Transverse colon (tissue), 4 donors: ENCODE measurements around the gene NR2F6. TPM values are rescaled to one million over a fixed set of nuclear protein-coding genes. Genes with fewer than 3 reads are reported as not detected.

ENCODE experiments used
- DNase-seq: peaks from one replicate; pipeline ENCODE4 v3.0.0-alpha.2; 2019
- H3K27ac ChIP-seq, 4 donors: fragments of 200-600 bp; sonication (generic); 2 replicates each; pipeline ENCODE4 v1.5.1; 2016 to 2018; ENCODE audit warnings: inconsistent platforms in 4 of 4
- H3K27me3 ChIP-seq: fragments of 200-600 bp; sonication (generic); 2 replicates; pipeline ENCODE4 v1.5.1; 2017; ENCODE audit warnings: inconsistent platforms
- H3K36me3 ChIP-seq, 4 donors: fragments of 200-600 bp; sonication (generic); 2 replicates each; pipeline ENCODE4 v1.5.1; 2017 to 2019; ENCODE audit warnings: inconsistent platforms in 4 of 4
- H3K4me1 ChIP-seq, 4 donors: fragments of 200-600 bp; sonication (generic); 2 replicates each; pipeline ENCODE4 v1.5.1; 2017 to 2020; ENCODE audit warnings: inconsistent platforms in 4 of 4
- H3K4me3 ChIP-seq, 4 donors: fragments of 200-600 bp; sonication (generic); 1 replicate in 1 of 4; 2 replicates in 3 of 4; pipeline versions ENCODE4 v1.5.1 to v1.6.1; 2017 to 2019; ENCODE audit warnings: inconsistent platforms in 4 of 4
- H3K9me3 ChIP-seq, 2 donors: fragments of 200-600 bp; sonication (generic); 2 replicates each; pipeline ENCODE4 v1.5.1; 2017 to 2019; ENCODE audit warnings: inconsistent platforms in 2 of 2
- CTCF ChIP-seq, 5 experiments: fragments of 200-600 bp in 3 of 5; fragments of 450-650 bp in 2 of 5; sonication (generic) in 3 of 5; IDR thresholded peaks; 1 replicate in 2 of 5; 2 replicates in 3 of 5; pipeline ENCODE4 v1.5.1; 2016 to 2017; ENCODE audit warnings: antibody characterized with exemption in 5 of 5, inconsistent platforms in 3 of 5, mild to moderate bottlenecking in 2 of 5, moderate library complexity in 1 of 5
- EP300 ChIP-seq: sonication (generic); formaldehyde crosslinking; IDR thresholded peaks from one replicate; pipeline ENCODE4 v1.6.1; 2017; ENCODE audit warnings: antibody characterized with exemption, low read depth
- POLR2A ChIP-seq: fragments of 450-650 bp; IDR thresholded peaks from one replicate; pipeline ENCODE4 v1.6.1; 2016; ENCODE audit warnings: antibody characterized with exemption, mild to moderate bottlenecking, moderate library complexity
- POLR2AphosphoS5 ChIP-seq, 3 donors: sonication (generic); formaldehyde crosslinking; IDR thresholded peaks; one replicate each; pipeline ENCODE4 v1.6.1; 2016; ENCODE audit warnings: antibody characterized with exemption in 3 of 3
- WGBS, 2 donors: methylation state at CpG; one replicate each; pipeline ENCODE4 v1.1.5; 2018; ENCODE audit warnings: low coverage in 1 of 2; 5-methylcytosine and 5-hydroxymethylcytosine counted together
- in situ Hi-C, 4 donors: fragments of 200-750 bp; cut with MboI; loops; one replicate each; pipeline versions ENCODE4 v1.15.0 to v1.15.1; 2017; ENCODE audit warnings: low sequenced_read_pairs in 3 of 4, low pct_ligation_motif_present in 1 of 4, low pct_unique_long_range_greater_than_20kb in 1 of 4
- intact Hi-C: fragments of 100-400 bp; cut with DNase I; formaldehyde crosslinking; loops from one replicate; pipeline ENCODE4 v1.15.1; 2023; ENCODE audit warnings: low total_unique reads
- total RNA-seq, 4 donors: library from RNA; depleted of rRNA; stranded (reverse); fragments of >200 nt; gene quantifications; one replicate each; pipeline ENCODE4 v1.1.0, GENCODE V29; 2016

The NR2F6 gene
- total RNA-seq, 4 donors from 2014 or later, result 156 to 362 (median 206) TPM

DNA sequence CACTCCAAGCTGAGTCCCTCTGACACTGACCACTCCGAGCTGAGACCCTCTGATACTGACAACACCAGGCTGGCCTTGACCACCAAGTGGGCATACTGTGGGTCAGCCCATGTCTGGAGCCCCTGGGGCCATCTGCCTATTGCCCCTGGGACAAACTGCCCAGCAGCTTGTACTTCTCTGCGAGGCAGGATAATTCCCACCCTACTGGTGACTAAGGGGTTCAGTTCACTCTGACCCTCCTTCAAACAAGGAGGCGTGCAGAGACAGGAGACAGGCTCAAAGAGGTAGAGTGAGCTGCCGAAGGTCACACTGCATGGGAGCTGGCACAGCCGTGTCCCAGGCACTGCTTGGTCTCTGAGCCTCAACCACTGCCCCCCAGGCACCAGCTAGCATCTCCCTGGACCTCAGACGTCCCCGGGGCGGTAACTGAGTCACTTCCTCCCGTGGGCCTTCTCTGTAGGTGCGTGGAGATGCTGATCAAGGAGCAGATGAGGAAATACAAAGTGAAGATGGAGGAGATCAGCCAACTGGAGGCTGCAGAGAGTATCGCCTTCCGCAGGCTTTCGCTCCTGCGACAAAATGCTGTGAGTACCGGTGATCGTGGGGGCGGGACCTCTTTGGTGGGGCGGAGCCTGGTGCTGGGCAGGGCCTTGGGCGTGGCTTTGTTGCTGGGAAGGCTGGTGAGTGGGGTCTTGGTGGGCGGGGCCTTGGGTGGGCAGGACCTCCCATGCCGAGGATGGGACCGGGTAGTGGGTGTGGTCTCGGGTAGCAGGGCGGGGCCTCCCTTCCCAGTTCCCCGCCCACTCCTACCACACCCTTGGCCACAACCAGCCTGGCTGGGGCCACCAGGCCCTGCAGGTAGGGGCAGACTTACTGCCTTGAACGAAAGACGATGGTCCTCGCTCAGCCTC, 36.3 kb downstream of the NR2F6 start:
- H3K9me3 ChIP-seq, result no peaks in the 10 kb centered on the region
- peaks cover 0 to 10% (median 4%) of the 10 kb centered on the region in 4 donors for H3K36me3 ChIP-seq
- H3K27ac ChIP-seq, result no peak overlapping the region
- H3K4me3 ChIP-seq, result no peak overlapping the region
- peaks cover 0 to under 1% (median under 1%) of the 10 kb centered on the region in 4 donors for H3K4me1 ChIP-seq
- peak; percentile 69 for DNase-seq
- 74% methylated on average over 28 of the region's 28 CpGs; no CpG with 5 or more reads in 1 of the 2 donors for WGBS, 2 donors
- in situ Hi-C loops, result loop anchor here in 2 of 4 donors (10.0 kb wide), 1 partner anchor 75 kb away; the partner anchor contains the start of gene ANKLE1 (in 2 of the 2)
- no peaks in the 10 kb centered on the region for H3K27me3 ChIP-seq
- no peak for TF ChIP-seq POLR2A
- no peak for TF ChIP-seq EP300
- no peak for TF ChIP-seq CTCF (IDR thresholded peaks at IDR 0.05)
- no peak for TF ChIP-seq POLR2AphosphoS5 (IDR thresholded peaks at IDR 0.05)
- intact Hi-C loops, result no loop called here

DNA sequence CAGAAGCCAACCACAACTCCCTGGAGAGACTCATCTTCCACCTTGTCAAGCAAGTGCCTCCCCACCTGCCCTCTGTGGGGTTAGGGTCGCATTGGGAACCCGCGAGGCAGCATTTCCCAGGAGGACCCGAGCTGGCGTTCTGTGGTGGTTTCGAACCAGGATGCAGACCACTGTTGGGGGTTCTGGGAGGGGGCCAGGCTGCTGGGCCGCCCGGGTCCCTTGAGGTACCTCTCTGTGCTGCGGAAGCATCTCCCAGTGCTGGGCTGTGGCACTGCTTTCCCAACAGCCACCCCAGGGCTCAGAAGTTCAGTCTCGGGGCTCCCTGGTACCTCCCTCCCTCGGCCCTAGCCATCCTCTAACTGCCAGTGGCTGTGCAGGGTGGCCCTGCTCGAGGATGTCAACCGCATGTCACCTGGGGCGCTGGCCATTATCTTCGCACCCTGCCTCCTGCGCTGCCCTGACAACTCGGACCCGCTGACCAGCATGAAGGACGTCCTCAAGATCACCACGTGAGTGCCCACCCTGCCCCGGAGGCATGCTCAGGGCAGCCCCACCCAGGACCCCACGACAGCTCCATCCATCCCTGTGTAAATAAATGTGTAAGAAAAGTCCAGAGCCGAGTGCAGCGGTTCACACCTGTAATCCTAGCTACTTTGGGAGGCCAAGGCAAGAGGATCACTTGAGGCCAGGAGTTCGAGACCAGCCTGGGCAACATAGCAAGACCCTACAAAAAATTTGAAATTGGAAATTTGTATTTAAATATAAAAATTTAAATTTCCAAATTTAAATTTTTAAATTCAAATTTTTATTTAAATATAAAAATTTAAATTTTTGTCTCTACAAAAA, 38.8 kb downstream of the NR2F6 start:
- no peak for DNase-seq
- WGBS, 2 donors, result 95 to 100% methylated on average over 1 to 25 of the region's 25 CpGs

GRCh38 chr19:17205237-17206140, 40.2 kb downstream of the NR2F6 start:
- TF ChIP-seq EP300 (no peak), POLR2AphosphoS5 (IDR thresholded peaks at IDR 0.05) (peak in 1 of 3 donors; percentile 9), CTCF (IDR thresholded peaks at IDR 0.05) (peak; percentile 63 to 82 (median 66))
- Histone ChIP-seq H3K4me3 (no peak overlapping the region), H3K9me3 (no peaks in the 10 kb centered on the region), H3K4me1 (no peaks in the 10 kb centered on the region), H3K27ac (no peak overlapping the region), H3K27me3 (no peaks in the 10 kb centered on the region), H3K36me3 (peaks cover 0 to 20% (median 7%) of the 10 kb centered on the region in 4 donors)
- 75% methylated on average over 18 of the region's 27 CpGs; no CpG with 5 or more reads in 1 of the 2 donors for WGBS, 2 donors
- in situ Hi-C loops, result loop anchor here in 1 of 4 donors (10.0 kb wide), 1 partner anchor 79 kb away; the partner anchor contains the start of gene ANKLE1
- DNase-seq, result peak; percentile 82
- intact Hi-C loops, result loop anchor here (2.0 kb wide), 1 partner anchor 77 kb away; no protein-coding TSS in a partner anchor

More for the DNA sequence above, 38.8 kb downstream of the NR2F6 start:
- no peak for TF ChIP-seq CTCF (IDR thresholded peaks at IDR 0.05)
- TF ChIP-seq EP300, result no peak
- TF ChIP-seq POLR2AphosphoS5 (IDR thresholded peaks at IDR 0.05), result no peak
- no peak for TF ChIP-seq POLR2A
- no peaks in the 10 kb centered on the region for H3K4me1 ChIP-seq
- no peaks in the 10 kb centered on the region for H3K9me3 ChIP-seq
- H3K27me3 ChIP-seq, result no peaks in the 10 kb centered on the region
- H3K4me3 ChIP-seq, result no peak overlapping the region
- peaks cover 0 to 14% (median 6%) of the 10 kb centered on the region in 4 donors for H3K36me3 ChIP-seq
- intact Hi-C loops (no loop called here), in situ Hi-C loops (loop anchor here in 1 of 4 donors (10.0 kb wide), 1 partner anchor 78 kb away; the partner anchor contains the start of gene ANKLE1)
- no peak overlapping the region for H3K27ac ChIP-seq
